MM.1S (cell line): ENCODE results near the gene CUBN.

Experiments used
- EZH2 ChIP-seq: fragments of 300-600 bp; sonication (generic); optimal IDR thresholded peaks from 2 replicates; pipeline ENCODE3; 2017; ENCODE audit warnings: low read depth, mild to moderate bottlenecking, antibody characterized with exemption, low read length, mixed read lengths
- EZH2phosphoT487 ChIP-seq: fragments of 300-600 bp; sonication (generic); IDR thresholded peaks from 2 replicates; pipeline ENCODE4 v1.6.1; 2018; ENCODE audit warnings: antibody characterized with exemption, low read length
- TF ChIP-seq, protein P1 (sequence below): fragments of 300-600 bp; sonication (generic); IDR thresholded peaks from 2 replicates; pipeline ENCODE4 v1.5.1; 2016; ENCODE audit warnings: antibody characterized with exemption, low read length, mixed read lengths

DNA sequence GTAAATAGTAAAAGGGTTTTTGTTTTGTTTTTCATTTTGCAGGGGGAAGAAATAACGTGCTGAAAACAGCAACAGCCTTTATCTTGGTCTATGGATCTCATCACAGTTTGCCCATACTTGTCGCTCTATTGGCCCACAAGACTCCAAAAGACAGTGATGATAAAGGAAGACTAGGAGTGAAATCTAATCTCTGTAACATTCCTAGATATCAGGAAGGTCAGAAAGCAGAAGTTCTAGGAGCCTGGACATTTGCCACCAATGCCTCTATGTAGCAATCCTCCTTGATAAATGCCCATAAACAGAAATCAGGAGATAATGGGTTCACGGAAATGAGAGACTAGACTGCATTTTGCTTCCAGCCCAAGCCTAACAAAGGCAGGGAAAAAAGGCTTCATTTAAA, 8.9 kb downstream of the CUBN start:
- TF ChIP-seq, protein P1, sequence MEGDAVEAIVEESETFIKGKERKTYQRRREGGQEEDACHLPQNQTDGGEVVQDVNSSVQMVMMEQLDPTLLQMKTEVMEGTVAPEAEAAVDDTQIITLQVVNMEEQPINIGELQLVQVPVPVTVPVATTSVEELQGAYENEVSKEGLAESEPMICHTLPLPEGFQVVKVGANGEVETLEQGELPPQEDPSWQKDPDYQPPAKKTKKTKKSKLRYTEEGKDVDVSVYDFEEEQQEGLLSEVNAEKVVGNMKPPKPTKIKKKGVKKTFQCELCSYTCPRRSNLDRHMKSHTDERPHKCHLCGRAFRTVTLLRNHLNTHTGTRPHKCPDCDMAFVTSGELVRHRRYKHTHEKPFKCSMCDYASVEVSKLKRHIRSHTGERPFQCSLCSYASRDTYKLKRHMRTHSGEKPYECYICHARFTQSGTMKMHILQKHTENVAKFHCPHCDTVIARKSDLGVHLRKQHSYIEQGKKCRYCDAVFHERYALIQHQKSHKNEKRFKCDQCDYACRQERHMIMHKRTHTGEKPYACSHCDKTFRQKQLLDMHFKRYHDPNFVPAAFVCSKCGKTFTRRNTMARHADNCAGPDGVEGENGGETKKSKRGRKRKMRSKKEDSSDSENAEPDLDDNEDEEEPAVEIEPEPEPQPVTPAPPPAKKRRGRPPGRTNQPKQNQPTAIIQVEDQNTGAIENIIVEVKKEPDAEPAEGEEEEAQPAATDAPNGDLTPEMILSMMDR, result no peak
- TF ChIP-seq EZH2, result no peak
- TF ChIP-seq EZH2phosphoT487, result no peak
